ENCODE results near the gene ATAD2B.

GRCh38 chr2:23903034-23903433 lies 23.9 kb downstream of the ATAD2B start:
- TF ChIP-seq CTCF (conservative IDR thresholded peaks at IDR 0.05 in 1 of 2, IDR thresholded peaks at IDR 0.05 in 1 of 2; ENCODE audit: low read depth in 1 of 2, low read length in 2 of 2) = no peak
- TF ChIP-seq EZH2 (IDR thresholded peaks at IDR 0.05; ENCODE audit: low read length, missing control alignments) = no peak

Data from fibroblast of lung (primary cell).